ENCODE results near the gene ARL13B.

The ARL13B gene

GRCh38 chr3:93981649-93982048 lies 1.7 kb downstream of the ARL13B start:
- H3K4me3 Mint-ChIP-seq, result peak overlapping the region; percentile 87
- H3K27ac Mint-ChIP-seq, result no peak overlapping the region
- H3K9me3 Mint-ChIP-seq, result no peaks in the 10 kb centered on the region
- H3K27me3 Mint-ChIP-seq (ENCODE audit: low read depth), result no peaks in the 10 kb centered on the region
- peaks cover 18% of the 10 kb centered on the region for H3K4me1 Mint-ChIP-seq (ENCODE audit: low read depth)
- no peaks in the 10 kb centered on the region for H3K36me3 Mint-ChIP-seq (ENCODE audit: low read depth)
- no peak for DNase-seq (ENCODE audit: low spot score)

GRCh38 chr3:93983408-93983807 lies 3.5 kb downstream of the ARL13B start:
- Mint-ChIP-seq H3K27ac (no peak overlapping the region), H3K4me3 (no peak overlapping the region), H3K9me3 (no peaks in the 10 kb centered on the region), H3K27me3 (ENCODE audit: low read depth) (no peaks in the 10 kb centered on the region), H3K4me1 (ENCODE audit: low read depth) (peaks cover 18% of the 10 kb centered on the region), H3K36me3 (ENCODE audit: low read depth) (no peaks in the 10 kb centered on the region)
- DNase-seq (ENCODE audit: low spot score), result no peak

GRCh38 chr3:93984618-93985017 lies 4.7 kb downstream of the ARL13B start:
- Mint-ChIP-seq H3K36me3 (ENCODE audit: low read depth) (no peaks in the 10 kb centered on the region), H3K27ac (no peak overlapping the region), H3K4me1 (ENCODE audit: low read depth) (peaks cover 14% of the 10 kb centered on the region), H3K27me3 (ENCODE audit: low read depth) (no peaks in the 10 kb centered on the region), H3K4me3 (no peak overlapping the region), H3K9me3 (no peaks in the 10 kb centered on the region)
- no peak for DNase-seq (ENCODE audit: low spot score)

- H3K36me3 Mint-ChIP-seq (ENCODE audit: low read depth), result no peaks in the 10 kb centered on the region
- no peaks in the 10 kb centered on the region for H3K27me3 Mint-ChIP-seq (ENCODE audit: low read depth)
- H3K4me3 Mint-ChIP-seq, result no peak overlapping the region
- no peaks in the 10 kb centered on the region for H3K4me1 Mint-ChIP-seq (ENCODE audit: low read depth)
- H3K9me3 Mint-ChIP-seq, result no peaks in the 10 kb centered on the region
- H3K27ac Mint-ChIP-seq, result no peak overlapping the region
- DNase-seq (ENCODE audit: low spot score), result no peak
These were observed 8.3 kb downstream of the ARL13B start for GRCh38 chr3:93988283-93988682.

- Mint-ChIP-seq H3K27ac (no peak overlapping the region), H3K36me3 (ENCODE audit: low read depth) (no peaks in the 10 kb centered on the region), H3K27me3 (ENCODE audit: low read depth) (no peaks in the 10 kb centered on the region), H3K4me1 (ENCODE audit: low read depth) (no peaks in the 10 kb centered on the region), H3K9me3 (no peaks in the 10 kb centered on the region), H3K4me3 (no peak overlapping the region)
- DNase-seq (ENCODE audit: low spot score), result no peak
These were observed 8.8 kb downstream of the ARL13B start for GRCh38 chr3:93988764-93989163.

GRCh38 chr3:93989241-93989640 lies 9.3 kb downstream of the ARL13B start:
- Mint-ChIP-seq H3K4me1 (ENCODE audit: low read depth) (peaks cover 1% of the 10 kb centered on the region), H3K27ac (no peak overlapping the region), H3K27me3 (ENCODE audit: low read depth) (no peaks in the 10 kb centered on the region), H3K9me3 (no peaks in the 10 kb centered on the region), H3K36me3 (ENCODE audit: low read depth) (no peaks in the 10 kb centered on the region), H3K4me3 (no peak overlapping the region)
- DNase-seq (ENCODE audit: low spot score), result no peak

- Mint-ChIP-seq H3K27ac (no peak overlapping the region), H3K4me3 (no peak overlapping the region), H3K4me1 (ENCODE audit: low read depth) (peaks cover 1% of the 10 kb centered on the region), H3K9me3 (no peaks in the 10 kb centered on the region), H3K27me3 (ENCODE audit: low read depth) (no peaks in the 10 kb centered on the region), H3K36me3 (ENCODE audit: low read depth) (no peaks in the 10 kb centered on the region)
- no peak for DNase-seq (ENCODE audit: low spot score)
These were observed 11.7 kb downstream of the ARL13B start for GRCh38 chr3:93991631-93992030.

GRCh38 chr3:93992207-93992606 lies 12.3 kb downstream of the ARL13B start:
- Mint-ChIP-seq H3K27ac (no peak overlapping the region), H3K9me3 (no peaks in the 10 kb centered on the region), H3K27me3 (ENCODE audit: low read depth) (no peaks in the 10 kb centered on the region), H3K4me3 (no peak overlapping the region), H3K36me3 (ENCODE audit: low read depth) (no peaks in the 10 kb centered on the region), H3K4me1 (ENCODE audit: low read depth) (peaks cover 1% of the 10 kb centered on the region)
- no peak for DNase-seq (ENCODE audit: low spot score)

- DNase-seq (ENCODE audit: low spot score), result no peak
- no peak overlapping the region for H3K27ac Mint-ChIP-seq
- no peaks in the 10 kb centered on the region for H3K9me3 Mint-ChIP-seq
- peaks cover 1% of the 10 kb centered on the region for H3K4me1 Mint-ChIP-seq (ENCODE audit: low read depth)
- no peak overlapping the region for H3K4me3 Mint-ChIP-seq
- no peaks in the 10 kb centered on the region for H3K27me3 Mint-ChIP-seq (ENCODE audit: low read depth)
- no peaks in the 10 kb centered on the region for H3K36me3 Mint-ChIP-seq (ENCODE audit: low read depth)
These were observed 14.1 kb downstream of the ARL13B start for GRCh38 chr3:93994056-93994455.

- Mint-ChIP-seq H3K27ac (no peak overlapping the region), H3K4me1 (ENCODE audit: low read depth) (peaks cover 4% of the 10 kb centered on the region), H3K27me3 (ENCODE audit: low read depth) (no peaks in the 10 kb centered on the region), H3K9me3 (no peaks in the 10 kb centered on the region), H3K4me3 (no peak overlapping the region), H3K36me3 (ENCODE audit: low read depth) (no peaks in the 10 kb centered on the region)
- DNase-seq (ENCODE audit: low spot score), result no peak
These were observed 21.2 kb downstream of the ARL13B start for GRCh38 chr3:94001191-94001590.

GRCh38 chr3:94001827-94002495 lies 22.0 kb downstream of the ARL13B start:
- no peaks in the 10 kb centered on the region for H3K36me3 Mint-ChIP-seq (ENCODE audit: low read depth)
- H3K27me3 Mint-ChIP-seq (ENCODE audit: low read depth), result no peaks in the 10 kb centered on the region
- DNase-seq (ENCODE audit: low spot score), result no peak
- H3K9me3 Mint-ChIP-seq, result no peaks in the 10 kb centered on the region
- H3K4me1 Mint-ChIP-seq (ENCODE audit: low read depth), result peaks cover 6% of the 10 kb centered on the region
- H3K4me3 Mint-ChIP-seq, result no peak overlapping the region
- no peak overlapping the region for H3K27ac Mint-ChIP-seq

GRCh38 chr3:94004301-94004910 lies 24.5 kb downstream of the ARL13B start:
- H3K9me3 Mint-ChIP-seq, result no peaks in the 10 kb centered on the region

GRCh38 chr3:94008253-94008652 lies 28.3 kb downstream of the ARL13B start:
- Mint-ChIP-seq H3K4me3 (no peak overlapping the region), H3K9me3 (no peaks in the 10 kb centered on the region), H3K4me1 (ENCODE audit: low read depth) (peaks cover 42% of the 10 kb centered on the region), H3K36me3 (ENCODE audit: low read depth) (peaks cover 10% of the 10 kb centered on the region), H3K27me3 (ENCODE audit: low read depth) (no peaks in the 10 kb centered on the region), H3K27ac (no peak overlapping the region)
- DNase-seq (ENCODE audit: low spot score), result no peak

More at GRCh38 chr3:94004301-94004910, 24.5 kb downstream of the ARL13B start:
- H3K27me3 Mint-ChIP-seq (ENCODE audit: low read depth), result no peaks in the 10 kb centered on the region
- H3K4me3 Mint-ChIP-seq, result peak overlapping the region; percentile 73
- peaks cover 8% of the 10 kb centered on the region for H3K36me3 Mint-ChIP-seq (ENCODE audit: low read depth)
- H3K27ac Mint-ChIP-seq, result peak overlapping the region; percentile 71
- no peak for DNase-seq (ENCODE audit: low spot score)
- peaks cover 16% of the 10 kb centered on the region for H3K4me1 Mint-ChIP-seq (ENCODE audit: low read depth)

- DNase-seq (ENCODE audit: low spot score), result no peak
- no peaks in the 10 kb centered on the region for H3K9me3 Mint-ChIP-seq
- no peak overlapping the region for H3K27ac Mint-ChIP-seq
These were observed 29.7 kb downstream of the ARL13B start for GRCh38 chr3:94009608-94010007.

More at GRCh38 chr3:94009608-94010007, 29.7 kb downstream of the ARL13B start:
- Mint-ChIP-seq H3K4me1 (ENCODE audit: low read depth) (peaks cover 44% of the 10 kb centered on the region), H3K36me3 (ENCODE audit: low read depth) (peaks cover 11% of the 10 kb centered on the region), H3K4me3 (no peak overlapping the region), H3K27me3 (ENCODE audit: low read depth) (no peaks in the 10 kb centered on the region)

Data from T-helper 2 cell treated with Interferon-gamma antibody and Interleukin-4, amounts not matched to agents 5 μg/mL and 100 μg/mL, for 36 hours (primary cell).